SK-N-SH (cell line): ENCODE results near the gene TOPAZ1.

Experiments
- CTCF ChIP-seq: fragments of 200-600 bp; sonication (generic); IDR thresholded peaks from 2 replicates; pipeline ENCODE4 v1.6.1; 2017; ENCODE audit warnings: antibody characterized with exemption, mild to moderate bottlenecking, moderate library complexity
- ELF1 ChIP-seq: IDR thresholded peaks from 2 replicates; pipeline ENCODE4 v1.4.0; 2012
- EP300 ChIP-seq, 2 experiments: IDR thresholded peaks; 2 replicates each; pipeline versions ENCODE4 v1.4.0 to v1.6.1; 2012; ENCODE audit warnings: borderline replicate concordance in 1 of 2, low read depth in 1 of 2, low read length in 1 of 2
- GABPA ChIP-seq: IDR thresholded peaks from 2 replicates; pipeline ENCODE4 v1.4.0; 2012; ENCODE audit warnings: low read depth, mild to moderate bottlenecking
- MXI1 ChIP-seq: IDR thresholded peaks from 2 replicates; pipeline ENCODE4 v1.6.1; 2012; ENCODE audit warnings: mild to moderate bottlenecking, low read depth, low read length, improper control_type of control experiment
- RCOR1 ChIP-seq: fragments of 150-350 bp; IDR thresholded peaks from 2 replicates; pipeline ENCODE4 v1.6.1; 2017; ENCODE audit warnings: antibody characterized with exemption, low read length
- REST ChIP-seq: IDR thresholded peaks from 2 replicates; pipeline ENCODE4 v1.6.1; 2012; ENCODE audit warnings: mild to moderate bottlenecking, low read depth, low read length, moderate library complexity
- SIN3A ChIP-seq: IDR thresholded peaks from 2 replicates; pipeline ENCODE4 v1.6.1; 2012; ENCODE audit warnings: low read depth, mild to moderate bottlenecking, low read length, moderate library complexity, borderline replicate concordance
- TAF1 ChIP-seq: IDR thresholded peaks from 2 replicates; pipeline ENCODE4 v1.6.1; 2012; ENCODE audit warnings: low read depth, mild to moderate bottlenecking, low read length, moderate library complexity, borderline replicate concordance
- TEAD4 ChIP-seq: IDR thresholded peaks from 2 replicates; pipeline ENCODE4 v1.4.0; 2012; ENCODE audit warnings: mild to moderate bottlenecking, borderline replicate concordance; ENCODE audit not compliant: insufficient read depth

- TF ChIP-seq EP300 (IDR thresholded peaks at IDR 0.05; ENCODE audit: borderline replicate concordance in 1 of 2, low read depth in 1 of 2, low read length in 1 of 2) (no peak), REST (no peak), CTCF (no peak), RCOR1 (no peak), SIN3A (no peak), TEAD4 (no peak), GABPA (no peak), TAF1 (no peak), MXI1 (no peak), ELF1 (no peak)
Measured at GRCh38 chr3:44242721-44243120, 1.0 kb downstream of the TOPAZ1 start.
